H1 (cell line): ENCODE results near the gene MBP. TPM values are rescaled to one million over a fixed set of nuclear protein-coding genes. Genes with fewer than 3 reads are reported as not detected.

ENCODE experiments used
- CHD2 ChIP-seq: IDR thresholded peaks from 2 replicates; pipeline ENCODE4 v1.6.1; 2012; ENCODE audit warnings: low read length, improper control_type of control experiment
- EZH2 ChIP-seq: fragments of 200-600 bp; sonication (generic); IDR thresholded peaks from 2 replicates; pipeline ENCODE4 v1.7.1; 2012; ENCODE audit warnings: low read depth, mild to moderate bottlenecking, moderate library complexity, low read length, inconsistent platforms; ENCODE audit not compliant: severe bottlenecking
- RXRA ChIP-seq: IDR thresholded peaks from 2 replicates; pipeline ENCODE4 v1.6.1; 2011; ENCODE audit warnings: low read depth, mild to moderate bottlenecking, low read length, moderate library complexity; ENCODE audit not compliant: insufficient read depth
- polyA plus RNA-seq, 7 experiments: library from polyadenylated mRNA; depleted of rRNA in 3 of 7; stranded (reverse) in 5 of 7; unstranded in 2 of 7; fragments of >200 nt in 5 of 7; fragments of 200-250 nt in 2 of 7; gene quantifications; 1 replicate in 5 of 7; 2 replicates in 1 of 7; 4 replicates in 1 of 7; pipeline versions ENCODE4 v1.2.1 to v1.2.3, GENCODE V29; 2011 to 2013; ENCODE audit warnings: missing spikeins in 2 of 7, mixed read lengths in 2 of 7
- total RNA-seq: library from RNA; stranded (reverse); fragmentation: NEBNext Ultra II Directional; extraction: Animal tissue kit (Norgen Biotek cat#: 25700); gene quantifications from 2 replicates; pipeline ENCODE4 v1.2.1, GENCODE V29; 2021

Gene MBP
- total and polyA plus RNA-seq, 2 of the 8 experiments (the other 6 are each of a cell fraction or from before 2014, with no cell fraction given) = 7.7 to 19.2 TPM

- no peak for TF ChIP-seq EZH2
- no peak for TF ChIP-seq RXRA
- no peak for TF ChIP-seq CHD2
Measured at GRCh38 chr18:77069482-77069881, 63.1 kb downstream of the MBP start (continued).
